Renal pelvis (tissue), 4 donors: ENCODE measurements around the gene SLC25A21. TPM values are rescaled to one million over a fixed set of nuclear protein-coding genes. Genes with fewer than 3 reads are reported as not detected.
"Not testable (repeated sequence)": the region's sequence is repeated elsewhere in the genome, so short reads cannot be mapped to it uniquely, and the experiment has no call there.

Source experiments
- DNase-seq: peaks from one replicate; pipeline ENCODE4 v3.0.0-alpha.2; 2013
- polyA plus RNA-seq, 3 donors: library from polyadenylated mRNA; unstranded; fragments of 120-200 nt; gene quantifications; one replicate each; pipeline ENCODE4 v1.2.1, GENCODE V29; 2013; ENCODE audit not compliant: insufficient read length in 3 of 3

SLC25A21 gene
- polyA plus RNA-seq, 3 donors, result 3.3 to 4.3 (median 3.3) TPM

- DNase-seq, result no peak
Observed at GRCh38 chr14:37090026-37090425, 82.4 kb downstream of the SLC25A21 start.

GRCh38 chr14:37089410-37089809, 83.0 kb downstream of the SLC25A21 start:
- no peak for DNase-seq

- no peak for DNase-seq
Observed at GRCh38 chr14:37088356-37089215, 83.8 kb downstream of the SLC25A21 start.

GRCh38 chr14:37087520-37087919, 84.9 kb downstream of the SLC25A21 start:
- no peak for DNase-seq

- DNase-seq, result no peak
Observed at GRCh38 chr14:37083599-37083998, 88.8 kb downstream of the SLC25A21 start.

GRCh38 chr14:37082449-37082848, 90.0 kb downstream of the SLC25A21 start:
- DNase-seq, result no peak

- DNase-seq, result no peak
Observed at GRCh38 chr14:37081856-37082255, 90.5 kb downstream of the SLC25A21 start.

- no peak for DNase-seq
Observed at GRCh38 chr14:37081218-37081617, 91.2 kb downstream of the SLC25A21 start.

- DNase-seq, result no peak
Observed at GRCh38 chr14:37078131-37078530, 94.3 kb downstream of the SLC25A21 start.

- DNase-seq, result not testable (repeated sequence)
Observed at GRCh38 chr14:37074320-37074719, 98.1 kb downstream of the SLC25A21 start.

GRCh38 chr14:37063467-37064240, 108.8 kb downstream of the SLC25A21 start:
- DNase-seq, result no peak

GRCh38 chr14:37062191-37062803, 110.1 kb downstream of the SLC25A21 start:
- DNase-seq, result no peak

- DNase-seq, result no peak
Observed at GRCh38 chr14:37061697-37062096, 110.7 kb downstream of the SLC25A21 start.

GRCh38 chr14:37060496-37061260, 111.7 kb downstream of the SLC25A21 start:
- no peak for DNase-seq

GRCh38 chr14:37057776-37058175, 114.6 kb downstream of the SLC25A21 start:
- no peak for DNase-seq

GRCh38 chr14:37056473-37056872, 115.9 kb downstream of the SLC25A21 start:
- no peak for DNase-seq

- DNase-seq, result no peak
Observed at GRCh38 chr14:37054869-37055268, 117.5 kb downstream of the SLC25A21 start.

- no peak for DNase-seq
Observed at GRCh38 chr14:37054144-37054543, 118.3 kb downstream of the SLC25A21 start.

GRCh38 chr14:37051680-37052079, 120.7 kb downstream of the SLC25A21 start:
- DNase-seq, result no peak

- no peak for DNase-seq
Observed at GRCh38 chr14:37051153-37051552, 121.3 kb downstream of the SLC25A21 start.

- DNase-seq, result no peak
Observed at GRCh38 chr14:37048666-37049071, 123.7 kb downstream of the SLC25A21 start.

- DNase-seq, result no peak
Observed at GRCh38 chr14:37047996-37048395, 124.4 kb downstream of the SLC25A21 start.
